ACHN (cell line): ENCODE measurements around the gene ADRB1.
A peak's percentile ranks its signal among the peaks of the same experiment; 100 is the strongest.

Source experiments
- DNase-seq: peaks from one replicate; pipeline ENCODE4 v3.0.0-alpha.2; 2015
- in situ Hi-C: cut with HindIII; loops from 2 replicates; pipeline ENCODE4 v1.10.0; 2017; ENCODE audit warnings: low sequenced_read_pairs, low pct_ligation_motif_present, low pct_unique_long_range_greater_than_20kb

The ADRB1 gene

GRCh38 chr10:114045136-114046086, 1.7 kb downstream of the ADRB1 start:
- in situ Hi-C loops, result no loop called here

GRCh38 chr10:114046087-114046458, 2.4 kb downstream of the ADRB1 start:
- no peak for DNase-seq
- in situ Hi-C loops, result no loop called here

More at GRCh38 chr10:114045136-114046086, 1.7 kb downstream of the ADRB1 start:
- peak; percentile 32 for DNase-seq

- in situ Hi-C loops, result no loop called here
- no peak for DNase-seq
Observed at GRCh38 chr10:114048472-114048871, 4.8 kb downstream of the ADRB1 start.

GRCh38 chr10:114051714-114052113, 8.0 kb downstream of the ADRB1 start:
- in situ Hi-C loops, result no loop called here
- no peak for DNase-seq

- DNase-seq, result no peak
- in situ Hi-C loops, result no loop called here
Observed at GRCh38 chr10:114052255-114052654, 8.6 kb downstream of the ADRB1 start.

- in situ Hi-C loops, result no loop called here
- no peak for DNase-seq
Observed at GRCh38 chr10:114053946-114054345, 10.3 kb downstream of the ADRB1 start.

- DNase-seq, result no peak
- in situ Hi-C loops, result no loop called here
Observed at GRCh38 chr10:114057855-114058254, 14.2 kb downstream of the ADRB1 start.

- in situ Hi-C loops, result no loop called here
- no peak for DNase-seq
Observed at GRCh38 chr10:114058297-114058696, 14.6 kb downstream of the ADRB1 start.

- in situ Hi-C loops, result no loop called here
- no peak for DNase-seq
Observed at GRCh38 chr10:114059561-114059960, 15.9 kb downstream of the ADRB1 start.

- in situ Hi-C loops, result no loop called here
- DNase-seq, result no peak
Observed at GRCh38 chr10:114060456-114060855, 16.8 kb downstream of the ADRB1 start.

GRCh38 chr10:114061148-114061547, 17.5 kb downstream of the ADRB1 start:
- in situ Hi-C loops, result no loop called here
- DNase-seq, result no peak

GRCh38 chr10:114061789-114062188, 18.1 kb downstream of the ADRB1 start:
- no peak for DNase-seq
- in situ Hi-C loops, result no loop called here

GRCh38 chr10:114064151-114065048, 20.7 kb downstream of the ADRB1 start:
- in situ Hi-C loops, result no loop called here
- no peak for DNase-seq

GRCh38 chr10:114065049-114065435, 21.4 kb downstream of the ADRB1 start:
- DNase-seq, result no peak
- in situ Hi-C loops, result no loop called here

GRCh38 chr10:114068054-114068707, 24.5 kb downstream of the ADRB1 start:
- peak; percentile 6 for DNase-seq
- in situ Hi-C loops, result no loop called here

- DNase-seq, result no peak
- in situ Hi-C loops, result no loop called here
Observed at GRCh38 chr10:114070710-114071109, 27.0 kb downstream of the ADRB1 start.

GRCh38 chr10:114071178-114071577, 27.5 kb downstream of the ADRB1 start:
- in situ Hi-C loops, result no loop called here
- DNase-seq, result no peak

GRCh38 chr10:114073395-114074186, 29.9 kb downstream of the ADRB1 start:
- no peak for DNase-seq
- in situ Hi-C loops, result no loop called here
